Stimulated activated naive CD8-positive, alpha-beta T cell treated with anti-CD3 and anti-CD28 coated beads, Interleukin-15, amount 100 ng/mL, for 72 hours (primary cell): ENCODE data around the gene HIPK2.
A peak's percentile ranks its signal among the peaks of the same experiment; 100 is the strongest.

Experiments
- ATAC-seq: fragments of 150-1000 bp; cut with Tn5 transposase; 2 replicates; pipeline ENCODE4 v1.10.0; 2021; ENCODE audit warnings: mild to moderate bottlenecking, moderate library complexity
- DNase-seq, 2 donors: peaks; one replicate each; pipeline ENCODE4 v3.0.0; 2021 to 2022
- H3K27ac Mint-ChIP-seq, 2 donors: one replicate each; pipeline ENCODE4 v1.8.0; 2022; ENCODE audit warnings: mild to moderate bottlenecking in 2 of 2, mixed read lengths in 2 of 2, moderate library complexity in 2 of 2
- H3K27me3 Mint-ChIP-seq: one replicate; pipeline ENCODE4 v1.8.0; 2022; ENCODE audit warnings: mixed read lengths
- H3K4me1 Mint-ChIP-seq: one replicate; pipeline ENCODE4 v1.8.0; 2022; ENCODE audit warnings: mild to moderate bottlenecking, mixed read lengths
- H3K4me3 Mint-ChIP-seq, 2 donors: one replicate each; pipeline ENCODE4 v1.8.0; 2022; ENCODE audit warnings: mild to moderate bottlenecking in 2 of 2, mixed read lengths in 2 of 2, moderate library complexity in 1 of 2
- H3K9me3 Mint-ChIP-seq, 2 donors: one replicate each; pipeline ENCODE4 v1.8.0; 2022; ENCODE audit warnings: mixed read lengths in 2 of 2

The HIPK2 gene

GRCh38 chr7:139576179-139576973, 201.4 kb downstream of the HIPK2 start:
- ATAC-seq (no peak), DNase-seq (no peak)
- H3K27me3 Mint-ChIP-seq = no peaks in the 10 kb centered on the region
- no peaks in the 10 kb centered on the region for H3K9me3 Mint-ChIP-seq
- no peaks in the 10 kb centered on the region for H3K4me1 Mint-ChIP-seq
- no peak overlapping the region for H3K4me3 Mint-ChIP-seq
- no peak overlapping the region for H3K27ac Mint-ChIP-seq

GRCh38 chr7:139575338-139575680, 202.5 kb downstream of the HIPK2 start:
- ATAC-seq (no peak), DNase-seq (no peak)
- Mint-ChIP-seq H3K27ac (no peak overlapping the region), H3K9me3 (no peaks in the 10 kb centered on the region), H3K4me3 (no peak overlapping the region), H3K27me3 (no peaks in the 10 kb centered on the region), H3K4me1 (no peaks in the 10 kb centered on the region)

- no peaks in the 10 kb centered on the region for H3K9me3 Mint-ChIP-seq
- no peaks in the 10 kb centered on the region for H3K4me1 Mint-ChIP-seq
- DNase-seq = no peak
- no peak overlapping the region for H3K4me3 Mint-ChIP-seq
- no peak for ATAC-seq
- H3K27me3 Mint-ChIP-seq = no peaks in the 10 kb centered on the region
- H3K27ac Mint-ChIP-seq = peak overlapping the region; percentile 30 to 36
Observed at GRCh38 chr7:139574618-139575337, 203.0 kb downstream of the HIPK2 start.

- Mint-ChIP-seq H3K27ac (peak overlapping the region in 1 of 2 donors; percentile 34), H3K4me1 (no peaks in the 10 kb centered on the region), H3K9me3 (no peaks in the 10 kb centered on the region), H3K27me3 (no peaks in the 10 kb centered on the region), H3K4me3 (no peak overlapping the region)
- DNase-seq (no peak), ATAC-seq (no peak)
Observed at GRCh38 chr7:139573871-139574270, 203.9 kb downstream of the HIPK2 start.

GRCh38 chr7:139572704-139573385, 205.0 kb downstream of the HIPK2 start:
- H3K4me1 Mint-ChIP-seq = no peaks in the 10 kb centered on the region
- H3K9me3 Mint-ChIP-seq = no peaks in the 10 kb centered on the region
- H3K27ac Mint-ChIP-seq = no peak overlapping the region
- DNase-seq (no peak), ATAC-seq (peak; percentile 42)
- no peaks in the 10 kb centered on the region for H3K27me3 Mint-ChIP-seq
- no peak overlapping the region for H3K4me3 Mint-ChIP-seq

- no peak overlapping the region for H3K4me3 Mint-ChIP-seq
Observed at GRCh38 chr7:139572071-139572470, 205.7 kb downstream of the HIPK2 start.

GRCh38 chr7:139571651-139572050, 206.1 kb downstream of the HIPK2 start:
- DNase-seq (no peak), ATAC-seq (no peak)
- no peak overlapping the region for H3K4me3 Mint-ChIP-seq
- H3K27me3 Mint-ChIP-seq = no peaks in the 10 kb centered on the region
- no peak overlapping the region for H3K27ac Mint-ChIP-seq
- no peaks in the 10 kb centered on the region for H3K9me3 Mint-ChIP-seq
- H3K4me1 Mint-ChIP-seq = no peaks in the 10 kb centered on the region

More at GRCh38 chr7:139572071-139572470, 205.7 kb downstream of the HIPK2 start:
- ATAC-seq = no peak
- DNase-seq = no peak
- Mint-ChIP-seq H3K27me3 (no peaks in the 10 kb centered on the region), H3K4me1 (no peaks in the 10 kb centered on the region), H3K27ac (no peak overlapping the region), H3K9me3 (no peaks in the 10 kb centered on the region)

- Mint-ChIP-seq H3K27ac (no peak overlapping the region), H3K9me3 (no peaks in the 10 kb centered on the region), H3K4me3 (no peak overlapping the region), H3K27me3 (no peaks in the 10 kb centered on the region), H3K4me1 (peaks cover 2% of the 10 kb centered on the region)
- no peak for ATAC-seq
- DNase-seq = no peak
Observed at GRCh38 chr7:139571190-139571589, 206.6 kb downstream of the HIPK2 start.

- Mint-ChIP-seq H3K27me3 (no peaks in the 10 kb centered on the region), H3K27ac (no peak overlapping the region), H3K4me3 (no peak overlapping the region), H3K4me1 (peaks cover 5% of the 10 kb centered on the region), H3K9me3 (no peaks in the 10 kb centered on the region)
- no peak for DNase-seq
- no peak for ATAC-seq
Observed at GRCh38 chr7:139570626-139571025, 207.2 kb downstream of the HIPK2 start.

- peaks cover 5% of the 10 kb centered on the region for H3K4me1 Mint-ChIP-seq
- H3K4me3 Mint-ChIP-seq = no peak overlapping the region
- ATAC-seq (no peak), DNase-seq (no peak)
- no peaks in the 10 kb centered on the region for H3K9me3 Mint-ChIP-seq
- H3K27me3 Mint-ChIP-seq = no peaks in the 10 kb centered on the region
- H3K27ac Mint-ChIP-seq = no peak overlapping the region
Observed at GRCh38 chr7:139570119-139570518, 207.7 kb downstream of the HIPK2 start.

GRCh38 chr7:139568813-139569490, 208.8 kb downstream of the HIPK2 start:
- ATAC-seq = no peak
- H3K4me1 Mint-ChIP-seq = peaks cover 5% of the 10 kb centered on the region
- no peak overlapping the region for H3K4me3 Mint-ChIP-seq
- no peaks in the 10 kb centered on the region for H3K27me3 Mint-ChIP-seq
- no peak for DNase-seq
- no peaks in the 10 kb centered on the region for H3K9me3 Mint-ChIP-seq
- no peak overlapping the region for H3K27ac Mint-ChIP-seq

GRCh38 chr7:139568346-139568675, 209.5 kb downstream of the HIPK2 start:
- ATAC-seq = no peak
- no peak for DNase-seq
- Mint-ChIP-seq H3K4me3 (no peak overlapping the region), H3K4me1 (peaks cover 5% of the 10 kb centered on the region), H3K9me3 (no peaks in the 10 kb centered on the region), H3K27ac (peak overlapping the region; percentile 17 to 45), H3K27me3 (no peaks in the 10 kb centered on the region)

- peak overlapping the region; percentile 17 to 43 for H3K27ac Mint-ChIP-seq
- no peaks in the 10 kb centered on the region for H3K27me3 Mint-ChIP-seq
- H3K4me3 Mint-ChIP-seq = no peak overlapping the region
- H3K9me3 Mint-ChIP-seq = no peaks in the 10 kb centered on the region
- no peak for ATAC-seq
- peaks cover 5% of the 10 kb centered on the region for H3K4me1 Mint-ChIP-seq
- DNase-seq = no peak
Observed at GRCh38 chr7:139567647-139568345, 210.0 kb downstream of the HIPK2 start.

- Mint-ChIP-seq H3K27me3 (no peaks in the 10 kb centered on the region), H3K27ac (no peak overlapping the region), H3K4me3 (no peak overlapping the region), H3K9me3 (no peaks in the 10 kb centered on the region), H3K4me1 (peaks cover 5% of the 10 kb centered on the region)
- no peak for ATAC-seq
- no peak for DNase-seq
Observed at GRCh38 chr7:139566736-139567646, 210.8 kb downstream of the HIPK2 start.
